Fibroblast of skin of back (primary cell): ENCODE data around the gene ST6GAL2.

Source experiments
- DNase-seq: peaks from one replicate; pipeline ENCODE4 v3.0.0-alpha.2; 2013

Gene ST6GAL2

DNA sequence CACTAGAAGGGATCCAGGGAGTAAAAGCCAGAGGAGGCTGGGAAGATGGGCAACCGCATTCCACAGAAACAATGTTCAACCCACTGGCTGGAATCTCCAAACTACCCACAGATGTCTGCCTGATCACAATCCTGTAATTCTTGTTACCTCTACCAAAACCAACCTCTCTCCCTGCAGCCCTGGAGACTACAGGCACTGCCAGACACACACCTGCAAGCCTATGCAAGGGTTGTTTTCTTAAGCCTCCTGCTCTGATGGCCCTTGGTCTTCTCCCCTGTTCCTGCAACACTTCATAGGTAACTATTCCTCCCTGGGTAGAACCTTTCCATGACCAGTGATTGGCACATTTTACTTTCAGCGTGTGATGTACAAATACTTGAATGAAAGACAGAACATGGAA, 21.9 kb downstream of the ST6GAL2 start:
- no peak for DNase-seq

DNA sequence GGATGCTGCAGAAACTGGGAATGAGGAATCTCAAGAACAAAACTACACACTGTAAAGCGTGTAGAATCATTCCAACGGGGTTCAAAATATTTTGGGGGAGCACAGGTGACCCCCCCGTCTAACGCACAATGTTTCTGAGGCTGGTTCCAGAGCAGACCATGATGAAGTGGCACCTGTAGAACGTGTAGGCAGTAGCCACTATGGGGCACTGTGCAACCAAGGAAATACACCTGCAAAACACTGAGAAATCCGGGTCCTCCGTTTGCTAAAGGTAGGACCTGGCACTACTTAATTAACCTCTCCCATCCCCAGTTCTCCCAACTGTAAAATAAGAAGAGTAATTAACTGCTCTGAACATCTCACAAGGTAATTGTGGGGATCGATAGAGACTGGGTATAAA, 22.6 kb downstream of the ST6GAL2 start:
- no peak for DNase-seq

DNA sequence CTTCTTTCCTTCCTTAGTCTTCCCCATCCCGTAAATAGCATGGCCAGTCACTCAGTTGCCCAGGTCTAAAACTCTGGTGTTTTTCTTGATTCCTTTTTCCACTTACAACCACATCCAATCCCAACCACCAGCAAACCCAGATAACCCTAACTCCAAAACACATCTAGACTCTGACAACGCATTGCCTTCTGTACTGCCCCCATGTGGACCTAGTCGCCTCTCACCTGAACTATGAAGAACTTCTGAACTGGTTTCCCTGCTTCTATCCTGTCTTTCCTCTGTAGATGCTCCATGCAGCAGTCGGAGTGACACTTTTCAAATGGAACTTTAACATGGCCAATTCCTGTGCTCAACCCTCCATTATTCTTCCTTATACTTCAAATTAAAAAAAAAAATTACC, 26.5 kb downstream of the ST6GAL2 start:
- no peak for DNase-seq

DNA sequence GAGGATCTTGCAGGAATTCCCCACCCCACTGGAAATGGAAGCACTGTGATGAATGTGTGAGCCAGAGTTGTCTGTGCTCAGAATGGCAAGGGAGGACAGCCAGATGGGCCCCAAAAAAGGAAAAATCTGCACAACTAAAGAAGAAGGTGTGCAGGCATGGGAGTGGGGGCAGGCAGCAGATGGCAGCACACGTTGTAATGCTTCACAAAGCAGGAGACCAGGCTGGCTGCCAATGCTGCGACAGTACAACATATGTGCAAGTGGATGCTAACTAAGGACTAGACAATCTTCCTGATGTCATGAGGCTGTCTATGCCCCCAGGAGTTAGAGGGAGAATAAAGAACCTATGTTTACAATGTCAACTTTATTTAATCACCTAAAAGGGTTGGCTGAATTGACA, 27.2 kb downstream of the ST6GAL2 start:
- DNase-seq = no peak

DNA sequence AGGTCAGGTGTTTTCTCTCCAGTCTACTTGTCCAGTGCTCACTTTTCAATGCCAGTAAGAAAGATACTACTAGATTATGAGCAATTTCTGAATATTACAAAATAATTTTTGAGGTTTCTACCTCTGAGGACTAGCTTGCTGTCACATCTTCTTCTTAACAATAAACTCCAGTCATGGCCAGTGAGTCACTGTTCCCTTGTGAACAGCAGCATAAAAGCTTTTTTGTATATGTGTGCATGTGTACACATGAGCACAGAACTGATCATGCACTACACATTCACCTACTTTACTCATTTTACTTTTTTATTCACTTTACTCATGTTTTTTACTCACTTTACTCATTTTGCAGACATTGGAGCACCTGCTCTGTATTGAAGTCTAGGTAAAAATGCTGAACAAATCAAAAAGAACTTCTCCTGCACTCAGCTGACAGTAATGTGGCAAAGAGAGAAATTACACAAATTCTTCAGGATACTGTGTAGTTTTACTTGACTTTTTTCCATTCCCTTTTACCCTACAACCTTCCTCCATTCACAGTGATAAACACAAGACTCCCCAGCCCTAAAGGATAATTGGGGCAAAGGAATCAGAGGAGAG, 28.0 kb downstream of the ST6GAL2 start:
- DNase-seq = no peak

DNA sequence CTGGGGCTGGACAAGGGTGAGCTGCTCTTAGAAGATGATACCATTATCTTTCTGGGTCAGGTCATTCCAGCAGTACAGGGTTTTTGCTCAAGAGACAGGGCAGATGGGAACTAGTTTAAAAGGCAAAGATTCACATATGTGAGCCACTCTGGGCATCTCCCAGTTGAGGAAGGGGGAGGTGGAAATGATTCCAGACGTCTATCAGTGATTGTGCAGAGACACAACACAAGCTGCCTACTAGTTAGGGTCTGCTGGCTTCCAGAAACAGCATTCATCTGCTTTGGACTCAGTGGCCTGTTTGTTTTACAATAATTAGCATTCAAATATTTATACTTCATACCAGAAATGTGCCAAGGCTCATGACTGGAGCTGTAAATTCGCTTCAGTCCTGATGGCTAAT, 32.3 kb downstream of the ST6GAL2 start:
- DNase-seq = no peak

DNA sequence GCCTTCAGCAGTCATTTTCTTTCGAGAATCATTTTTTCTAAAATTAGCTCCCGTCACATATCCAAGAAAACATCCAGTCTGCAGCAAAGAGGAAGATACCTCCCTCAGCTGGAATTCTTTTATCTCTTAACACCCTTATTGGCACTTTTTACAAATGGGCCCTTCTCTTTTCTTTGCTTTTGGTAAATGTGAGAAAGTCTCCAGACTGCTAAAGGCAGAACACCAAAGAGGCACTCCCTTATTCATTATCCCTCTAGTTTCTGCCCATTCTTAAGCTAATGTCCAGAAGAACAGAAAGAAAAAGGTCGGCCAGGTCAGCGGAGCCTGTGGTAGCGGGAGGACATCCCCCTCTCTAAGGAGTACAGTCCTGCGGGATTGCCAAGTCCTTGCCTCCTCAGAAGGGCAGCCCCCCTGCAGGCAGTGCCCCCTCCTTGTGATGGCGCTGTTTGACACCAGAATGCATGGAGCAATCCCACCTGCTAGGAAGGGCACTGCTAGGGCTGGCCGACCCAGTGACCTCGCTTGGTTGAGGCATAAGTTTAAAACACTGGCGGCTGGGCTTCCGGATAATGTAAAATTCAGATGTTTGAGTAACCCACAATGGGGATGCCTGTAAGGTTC, 34.0 kb downstream of the ST6GAL2 start:
- DNase-seq = no peak

DNA sequence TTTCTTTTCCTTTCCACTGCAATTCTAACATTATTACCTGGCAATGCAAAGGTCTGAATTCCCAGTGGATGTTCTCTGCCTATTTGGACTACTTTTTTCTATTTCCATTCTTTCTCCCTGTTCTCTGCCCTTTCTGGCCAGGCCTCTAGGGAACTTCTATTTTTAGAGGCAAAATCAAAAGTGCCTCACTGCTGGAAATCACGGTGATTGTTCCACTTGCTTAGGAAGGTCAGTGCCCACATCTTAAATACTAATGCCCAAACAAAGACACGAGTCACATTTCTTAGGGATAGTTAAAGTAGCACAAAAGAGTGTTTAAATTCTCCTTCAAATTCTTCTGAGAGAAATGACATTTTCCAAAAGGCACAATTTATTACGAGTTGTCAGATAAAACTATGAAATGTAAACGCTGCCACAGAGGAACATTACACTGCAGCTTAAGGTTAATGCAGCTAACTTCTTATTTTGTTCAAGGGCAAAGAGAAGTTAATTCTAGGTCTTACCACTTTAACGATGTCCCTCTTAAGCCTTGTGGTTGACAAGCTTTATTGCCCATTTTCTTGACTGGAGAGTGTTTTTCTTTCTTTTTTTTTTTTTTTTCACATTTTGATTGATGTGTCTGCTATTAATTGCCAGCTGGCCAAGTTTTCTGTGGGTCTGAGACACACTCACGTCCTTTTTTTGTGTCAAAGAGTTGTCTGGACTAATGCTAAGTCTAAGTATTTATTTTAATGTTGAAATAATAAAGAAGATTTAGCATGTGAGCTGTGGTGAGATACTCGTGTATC, 34.7 kb downstream of the ST6GAL2 start:
- no peak for DNase-seq

DNA sequence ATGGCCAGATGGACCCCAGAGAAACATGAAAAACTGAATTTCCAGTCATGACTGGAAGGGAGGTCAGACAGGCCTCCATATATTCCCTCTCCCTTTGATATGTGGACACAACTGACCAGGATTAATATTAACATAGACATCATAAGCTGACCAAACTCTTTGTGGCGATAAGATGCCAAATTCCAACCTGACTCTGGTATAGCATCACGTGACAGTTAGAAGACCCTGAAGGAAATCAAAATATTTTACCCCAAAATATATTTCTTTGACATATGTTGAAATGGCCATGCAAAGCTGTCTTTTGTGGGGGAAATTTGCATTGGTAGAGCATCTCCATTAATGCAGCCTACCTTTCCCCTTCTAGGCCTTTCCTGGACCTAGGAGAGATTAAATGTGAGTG, 36.7 kb downstream of the ST6GAL2 start:
- no peak for DNase-seq

DNA sequence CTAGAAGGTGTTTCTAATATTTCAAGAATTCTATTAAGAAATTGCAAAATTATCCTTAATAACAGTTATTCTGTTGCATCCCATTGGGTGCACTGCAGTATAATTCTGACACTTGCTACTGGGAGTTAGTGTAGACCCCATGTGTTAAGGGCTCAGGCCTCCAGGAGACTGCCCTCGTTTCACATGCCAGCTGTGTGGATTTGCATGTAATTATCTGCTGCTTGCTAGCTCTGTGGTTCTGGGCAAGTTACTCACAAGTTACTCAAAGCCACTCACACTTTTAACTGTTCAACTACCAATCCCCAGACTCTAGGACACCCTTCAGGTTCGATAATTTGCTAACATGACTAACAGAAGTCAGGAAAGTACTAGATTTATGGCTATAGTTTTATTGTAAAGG, 38.6 kb downstream of the ST6GAL2 start:
- no peak for DNase-seq

DNA sequence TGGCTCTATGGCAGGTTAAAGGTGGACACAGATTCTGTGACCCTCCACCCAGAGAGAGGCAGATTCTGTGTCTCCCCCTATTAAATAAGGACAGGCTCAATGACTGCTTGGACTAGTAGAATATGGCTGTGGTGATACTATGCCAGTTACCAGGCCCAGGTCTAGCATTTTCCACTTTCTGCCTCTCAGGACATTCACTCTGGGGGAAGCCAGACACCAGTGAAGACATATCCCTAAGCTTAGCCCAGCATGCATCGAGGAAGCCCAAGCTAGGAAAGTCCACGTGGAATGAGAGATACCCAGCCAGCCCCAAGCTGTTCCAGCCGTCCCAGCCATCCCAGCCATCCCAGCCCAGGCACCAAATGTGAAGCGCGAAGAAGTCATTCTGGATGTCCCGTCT, 40.3 kb downstream of the ST6GAL2 start:
- DNase-seq = no peak

DNA sequence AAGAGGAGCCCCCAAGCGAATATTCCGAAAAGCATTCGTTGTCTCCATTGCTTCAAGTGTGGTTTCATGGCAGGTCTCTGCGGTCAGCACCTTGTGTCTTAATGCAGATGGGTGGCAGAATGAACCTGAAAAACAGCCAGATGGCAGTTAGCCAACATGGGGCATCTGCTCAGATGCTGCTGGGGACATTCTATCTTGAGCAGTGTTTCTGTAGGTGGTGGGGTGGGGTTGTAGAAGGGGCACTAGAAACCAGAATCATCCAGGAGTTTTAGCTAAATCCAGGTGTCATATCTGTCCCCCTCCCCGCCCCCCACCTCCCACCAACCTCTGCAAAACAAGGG, 42.1 kb downstream of the ST6GAL2 start:
- no peak for DNase-seq

DNA sequence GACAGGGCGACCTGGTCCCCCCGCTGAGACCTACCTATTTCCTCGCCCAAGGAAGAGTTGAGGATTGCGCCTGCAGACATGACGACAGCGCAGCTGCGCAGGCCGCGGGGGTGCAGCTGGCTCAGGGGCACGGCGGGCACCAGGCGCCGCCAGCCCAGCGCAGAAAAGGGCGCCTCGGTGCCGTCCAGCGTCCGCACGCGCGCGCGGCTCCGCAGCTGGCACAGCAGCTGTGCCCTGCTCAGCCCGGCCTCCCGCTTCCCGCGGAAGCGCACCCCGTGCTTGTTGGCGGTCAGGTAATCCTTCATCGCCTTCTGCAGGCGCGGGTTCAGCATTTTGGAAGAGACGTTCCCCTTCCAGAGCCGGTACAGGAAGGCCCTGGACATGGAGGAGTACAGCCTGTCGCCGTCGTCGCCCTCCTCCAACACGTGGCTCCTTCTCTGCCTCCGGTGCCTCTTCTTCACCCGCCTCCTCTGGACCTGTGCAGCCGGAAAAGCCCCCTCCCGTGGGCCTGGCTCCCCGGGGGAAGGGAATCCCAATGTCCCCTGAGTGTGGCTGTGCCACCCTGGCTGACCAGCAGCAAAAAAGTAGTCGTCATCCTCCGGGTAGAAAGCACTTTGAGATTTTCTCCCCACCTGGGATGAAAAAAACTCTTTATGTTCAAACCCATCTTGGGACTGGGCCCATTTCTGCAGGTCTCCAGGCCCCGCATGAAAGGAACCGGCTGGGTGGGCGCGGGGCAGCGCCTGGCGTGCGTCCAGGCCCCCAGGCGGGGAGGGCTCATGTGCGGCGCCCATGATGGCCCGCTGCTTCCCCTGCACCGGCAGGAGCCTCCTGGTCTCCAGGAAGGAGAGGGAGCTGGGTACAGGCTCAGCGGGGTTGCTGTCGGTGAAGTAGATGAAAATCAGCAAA, 42.7 kb downstream of the ST6GAL2 start:
- DNase-seq = no peak

DNA sequence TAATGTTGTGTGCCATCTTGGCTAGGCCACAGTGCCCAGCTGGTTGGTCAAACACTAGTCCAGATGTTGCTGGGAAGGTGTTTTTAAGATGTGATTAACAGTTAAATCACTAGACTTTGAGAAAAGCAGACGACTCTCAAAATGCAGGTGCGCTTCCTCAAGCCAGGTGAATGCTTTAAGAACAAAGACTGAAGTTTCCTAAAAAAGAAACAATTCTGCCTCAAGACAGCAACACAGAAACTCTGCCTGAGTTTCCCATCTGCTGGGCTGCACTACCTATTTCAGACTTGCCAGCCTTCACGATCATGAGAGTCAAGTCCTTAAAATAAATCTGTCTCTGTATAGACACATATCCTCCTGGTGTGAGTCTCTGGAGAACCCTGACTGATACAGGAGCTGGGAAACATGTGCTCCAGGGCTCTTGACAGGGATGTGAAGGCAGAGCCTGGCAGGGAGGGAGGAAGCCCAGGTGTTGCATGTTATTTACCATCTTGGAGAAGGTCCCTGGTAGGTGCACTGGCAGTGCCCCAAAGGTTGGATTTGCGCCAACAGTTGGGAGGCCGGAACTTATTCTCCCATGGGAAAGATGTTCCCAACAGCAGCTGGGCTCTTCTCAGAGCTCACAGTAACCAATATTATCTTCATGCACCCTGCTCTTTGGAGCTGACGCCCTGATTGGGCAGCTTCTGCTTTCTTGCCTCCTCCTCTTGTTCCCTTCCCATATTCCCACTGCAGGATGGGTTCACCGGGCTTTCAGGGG, 43.9 kb downstream of the ST6GAL2 start:
- DNase-seq = no peak

DNA sequence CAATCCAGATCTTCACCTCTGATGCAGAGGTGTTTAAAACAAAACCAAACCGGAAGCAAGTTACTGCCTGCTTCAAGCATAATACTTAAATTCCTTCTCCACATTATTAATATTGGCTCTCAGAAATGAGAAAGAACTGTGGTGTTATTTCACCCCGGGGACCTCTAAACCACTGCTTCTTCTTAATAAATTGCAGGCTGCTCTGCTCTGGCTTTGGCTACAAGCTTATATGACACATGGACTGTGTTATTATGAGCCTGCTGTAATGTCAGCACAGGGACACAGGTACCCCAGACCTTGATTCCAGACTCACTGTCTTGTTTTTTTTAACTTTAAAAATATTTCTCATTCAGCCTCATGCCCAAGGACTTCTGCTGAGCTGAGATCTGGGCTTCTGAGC, 45.1 kb downstream of the ST6GAL2 start:
- no peak for DNase-seq

DNA sequence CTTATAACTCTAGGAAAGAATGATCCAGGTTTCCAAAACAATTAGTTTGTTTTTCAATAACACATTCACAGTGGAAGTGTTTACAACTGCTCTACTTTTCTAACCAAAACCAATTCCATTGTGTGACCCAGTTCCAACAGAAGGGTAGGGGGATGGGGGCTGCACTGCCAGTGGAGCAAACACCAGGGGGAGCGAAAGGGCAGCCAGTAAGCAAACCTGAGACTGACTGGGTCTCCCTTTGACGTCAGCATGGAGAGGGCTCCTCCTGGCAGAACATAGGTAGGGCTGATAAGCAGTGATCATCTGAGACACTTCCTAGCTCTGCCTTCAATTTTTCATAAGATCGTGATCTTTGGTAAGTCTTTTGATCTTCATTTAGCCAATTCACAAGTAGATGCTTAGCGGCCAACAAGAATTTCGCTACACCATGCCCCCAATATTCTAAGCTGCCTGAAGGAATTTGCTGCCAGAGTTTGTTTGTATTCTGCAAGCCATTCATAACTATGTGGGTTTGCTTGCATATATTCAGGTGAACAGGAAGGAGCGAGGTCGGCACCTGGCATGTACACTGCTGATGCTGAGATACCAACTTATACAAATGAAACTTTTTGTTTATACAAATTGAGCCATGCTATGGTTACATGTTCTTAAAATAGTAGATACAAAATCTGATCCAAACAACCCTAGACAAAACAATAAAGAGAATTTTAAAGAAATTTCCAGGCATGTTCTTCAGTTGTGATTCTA, 45.9 kb downstream of the ST6GAL2 start:
- no peak for DNase-seq

DNA sequence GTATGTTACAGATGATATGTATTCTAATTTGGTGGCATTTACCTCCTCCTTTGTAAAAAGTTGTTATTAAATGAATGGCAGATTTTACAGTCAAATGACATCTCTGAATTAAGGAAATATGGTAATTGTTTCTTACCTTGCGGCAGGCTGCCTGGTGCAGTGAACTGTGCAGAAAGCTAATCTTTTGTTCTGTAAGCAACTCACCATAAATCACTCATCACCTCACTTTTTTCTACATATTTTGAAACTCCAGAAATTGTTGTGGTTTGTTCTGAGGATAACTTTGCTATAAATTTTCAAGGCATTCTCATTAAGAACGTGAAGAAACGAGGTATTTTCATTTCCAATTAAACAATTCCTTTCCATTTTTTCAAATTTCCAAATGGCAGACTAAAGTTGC, 52.7 kb downstream of the ST6GAL2 start:
- no peak for DNase-seq

DNA sequence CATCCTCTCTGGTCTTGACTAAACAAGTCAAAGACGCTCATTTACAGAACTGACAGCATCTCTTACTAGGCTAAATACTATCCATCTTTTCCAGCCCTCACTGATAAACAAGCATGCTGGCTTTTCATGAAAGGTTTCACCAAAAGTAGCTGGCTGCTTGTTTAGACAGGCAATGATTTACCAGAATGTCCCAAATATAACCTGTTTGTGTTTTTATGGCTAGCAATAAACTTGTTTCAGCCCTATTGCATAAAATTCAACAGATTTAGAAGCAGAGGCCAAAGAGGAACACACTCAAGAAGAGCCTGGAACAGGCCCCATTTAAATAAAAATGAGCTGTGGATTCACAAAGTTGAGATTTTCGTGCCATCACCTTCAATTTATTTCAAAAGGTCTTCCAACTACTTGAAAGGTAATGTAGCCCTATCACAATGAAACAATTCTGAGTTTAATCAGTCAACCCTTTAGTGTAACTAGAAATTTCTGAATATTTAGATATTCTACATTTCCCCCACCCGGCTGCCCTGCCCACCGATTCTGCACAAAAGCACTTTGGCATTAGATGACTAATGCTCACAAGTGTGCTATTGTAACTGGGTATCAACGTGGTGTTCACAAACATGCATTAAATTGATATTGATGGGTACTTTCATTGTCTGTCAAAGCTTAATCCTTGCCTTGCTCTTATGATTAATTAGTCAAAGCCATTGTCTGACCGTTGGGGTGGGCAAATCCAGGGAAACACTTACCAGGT, 54.0 kb downstream of the ST6GAL2 start:
- no peak for DNase-seq

DNA sequence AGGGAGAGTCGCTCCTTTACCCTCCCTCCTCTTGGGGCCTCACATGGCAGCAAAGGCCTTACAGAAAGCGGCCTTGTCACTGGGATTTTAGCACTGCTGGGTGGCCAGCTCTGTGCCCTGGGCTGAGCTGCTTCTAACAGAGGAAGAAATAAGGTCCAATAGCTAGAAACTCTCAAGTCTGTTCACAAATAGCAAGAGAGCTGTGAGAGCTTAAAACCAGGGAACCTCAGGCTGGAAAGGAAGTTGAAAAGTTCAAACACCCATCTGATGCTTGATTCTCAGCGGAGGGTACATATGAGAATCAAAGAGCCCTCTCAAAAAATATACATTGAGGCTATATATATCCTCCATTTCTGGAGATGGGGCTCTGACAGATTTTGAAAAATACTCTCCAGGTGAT, 54.7 kb downstream of the ST6GAL2 start:
- no peak for DNase-seq

DNA sequence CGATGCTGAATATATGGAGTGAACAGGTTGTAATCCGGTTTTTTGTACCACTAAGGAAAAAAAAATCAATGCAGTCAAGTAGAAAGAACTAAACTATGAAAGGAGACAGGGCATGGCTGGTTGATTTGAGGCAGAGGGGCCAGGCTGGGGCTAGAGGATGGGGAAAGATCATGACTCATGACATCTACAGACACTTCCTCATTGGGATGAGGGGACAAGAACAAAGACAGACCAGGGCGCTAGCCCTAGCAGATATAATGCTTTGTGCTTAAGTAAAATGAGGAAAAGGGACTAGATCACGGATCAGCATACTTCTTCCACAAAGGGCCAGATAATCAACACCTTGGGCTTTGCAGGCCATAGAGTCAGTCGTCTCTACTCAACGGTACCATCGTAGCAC, 55.8 kb downstream of the ST6GAL2 start:
- no peak for DNase-seq

DNA sequence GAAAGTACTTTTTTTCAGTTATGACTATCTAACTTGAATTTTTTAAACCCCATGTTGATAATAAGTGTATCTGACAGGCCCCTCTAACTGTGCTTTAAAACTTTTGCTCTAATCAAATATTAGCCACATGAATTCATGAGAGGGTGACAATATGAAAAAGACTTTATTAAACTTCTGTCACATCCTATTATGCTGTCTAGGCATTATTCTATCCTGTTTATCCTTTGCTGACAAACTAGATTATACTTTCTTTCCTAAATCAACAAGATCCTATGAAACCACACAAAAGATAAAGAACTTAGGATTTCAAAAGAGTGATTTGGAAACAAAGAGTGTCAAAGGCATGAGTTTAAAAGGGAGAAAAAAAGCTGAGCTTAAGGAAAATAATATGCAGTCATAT, 57.8 kb downstream of the ST6GAL2 start:
- DNase-seq = no peak
